Measurements from ENCODE around the gene TRPM8. TPM values are rescaled to one million over a fixed set of nuclear protein-coding genes. Genes with fewer than 3 reads are reported as not detected.

Gene TRPM8
- polyA plus RNA-seq, 4 donors: 0.18 TPM; not detected in 3

- Histone ChIP-seq H3K9me3 (ENCODE audit: control insufficient read depth in 2 of 2, insufficient read depth in 1 of 2, low read depth in 1 of 2, low read length in 1 of 2) (no peaks in the 10 kb centered on the region), H3K4me3 (ENCODE audit: low read depth in 1 of 3, low read length in 3 of 3) (no peak overlapping the region), H3K27ac (ENCODE audit: low read depth in 1 of 3, low read length in 2 of 3) (no peak overlapping the region), H3K36me3 (ENCODE audit: control insufficient read depth in 3 of 3, insufficient read depth in 2 of 3, low read depth in 1 of 3, low read length in 3 of 3) (no peaks in the 10 kb centered on the region), H3K4me1 (ENCODE audit: control insufficient read depth in 3 of 3, insufficient read depth in 2 of 3, low read depth in 1 of 3, low read length in 2 of 3) (no peaks in the 10 kb centered on the region), H3K27me3 (ENCODE audit: control insufficient read depth in 3 of 3, insufficient read depth in 3 of 3, low read length in 3 of 3) (no peaks in the 10 kb centered on the region)
- 84 to 95% (median 90%) methylated on average over 4 of the region's 4 CpGs for WGBS, 3 donors
- FAIRE-seq: no peak
- no peak for DNase-seq
Observed at GRCh38 chr2:233942731-233943130, 25.6 kb downstream of the TRPM8 start.

DNA sequence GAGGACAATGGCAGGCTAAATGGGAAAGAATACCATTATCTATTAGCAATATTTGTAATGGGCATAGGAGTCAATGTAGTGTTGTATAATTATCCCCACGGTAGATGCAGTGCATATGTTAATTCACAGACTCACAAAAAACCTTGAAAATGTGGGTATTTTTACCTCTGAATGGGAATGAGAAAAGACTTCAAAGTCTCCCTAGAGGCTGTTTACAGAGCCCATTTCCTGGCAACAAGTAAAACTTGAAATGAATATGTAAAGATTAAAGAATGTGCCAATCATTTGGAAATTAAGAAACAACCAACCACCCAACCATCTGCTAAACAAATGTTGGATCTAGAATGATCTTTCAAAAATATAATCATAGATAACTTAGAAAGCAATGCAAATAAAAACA is 27.1 kb downstream of the TRPM8 start:
- Histone ChIP-seq H3K27ac (ENCODE audit: low read depth in 1 of 3, low read length in 2 of 3) (no peak overlapping the region), H3K27me3 (ENCODE audit: control insufficient read depth in 3 of 3, insufficient read depth in 3 of 3, low read length in 3 of 3) (no peaks in the 10 kb centered on the region), H3K9me3 (ENCODE audit: control insufficient read depth in 2 of 2, insufficient read depth in 1 of 2, low read depth in 1 of 2, low read length in 1 of 2) (no peaks in the 10 kb centered on the region), H3K4me1 (ENCODE audit: control insufficient read depth in 3 of 3, insufficient read depth in 2 of 3, low read depth in 1 of 3, low read length in 2 of 3) (no peaks in the 10 kb centered on the region), H3K4me3 (ENCODE audit: low read depth in 1 of 3, low read length in 3 of 3) (no peak overlapping the region), H3K36me3 (ENCODE audit: control insufficient read depth in 3 of 3, insufficient read depth in 2 of 3, low read depth in 1 of 3, low read length in 3 of 3) (no peaks in the 10 kb centered on the region)
- DNase-seq (no peak), FAIRE-seq (no peak)
- 81 to 89% (median 84%) methylated on average over 1 of the region's 1 CpG for WGBS, 3 donors

- no peak for DNase-seq
- Histone ChIP-seq H3K4me3 (ENCODE audit: low read depth in 1 of 3, low read length in 3 of 3) (no peak overlapping the region), H3K9me3 (ENCODE audit: control insufficient read depth in 2 of 2, insufficient read depth in 1 of 2, low read depth in 1 of 2, low read length in 1 of 2) (no peaks in the 10 kb centered on the region), H3K27ac (ENCODE audit: low read depth in 1 of 3, low read length in 2 of 3) (no peak overlapping the region), H3K4me1 (ENCODE audit: control insufficient read depth in 3 of 3, insufficient read depth in 2 of 3, low read depth in 1 of 3, low read length in 2 of 3) (no peaks in the 10 kb centered on the region), H3K36me3 (ENCODE audit: control insufficient read depth in 3 of 3, insufficient read depth in 2 of 3, low read depth in 1 of 3, low read length in 3 of 3) (no peaks in the 10 kb centered on the region), H3K27me3 (ENCODE audit: control insufficient read depth in 3 of 3, insufficient read depth in 3 of 3, low read length in 3 of 3) (no peaks in the 10 kb centered on the region)
- no peak for FAIRE-seq
- 56 to 81% (median 65%) methylated on average over 1 of the region's 1 CpG for WGBS, 3 donors
Observed at GRCh38 chr2:233944722-233945121, 27.5 kb downstream of the TRPM8 start.

DNA sequence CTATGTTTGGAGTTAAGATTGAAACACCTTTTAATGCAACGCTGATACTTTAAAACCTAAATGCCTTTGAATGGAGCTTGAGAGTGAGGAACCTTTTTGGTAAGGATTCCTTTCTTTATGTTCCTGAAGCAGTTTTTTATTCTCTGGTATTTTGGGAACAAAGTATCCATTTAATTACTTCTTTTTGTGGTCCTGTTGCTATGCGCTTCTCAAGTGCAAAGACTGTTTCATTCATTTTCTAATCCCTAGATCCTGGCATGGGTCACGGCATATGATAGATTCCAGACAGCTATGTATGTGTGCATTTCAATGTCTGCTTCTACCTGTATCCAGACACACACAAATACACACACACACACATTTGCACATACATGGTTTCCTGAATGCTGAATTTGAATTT is 28.0 kb downstream of the TRPM8 start:
- 89 to 92% (median 91%) methylated on average over 3 of the region's 3 CpGs for WGBS, 3 donors

GRCh38 chr2:233950078-233950825 is 33.1 kb downstream of the TRPM8 start:
- Histone ChIP-seq H3K9me3 (ENCODE audit: control insufficient read depth in 2 of 2, insufficient read depth in 1 of 2, low read depth in 1 of 2, low read length in 1 of 2) (no peaks in the 10 kb centered on the region), H3K4me1 (ENCODE audit: control insufficient read depth in 3 of 3, insufficient read depth in 2 of 3, low read depth in 1 of 3, low read length in 2 of 3) (no peaks in the 10 kb centered on the region), H3K27ac (ENCODE audit: low read depth in 1 of 3, low read length in 2 of 3) (no peak overlapping the region), H3K36me3 (ENCODE audit: control insufficient read depth in 3 of 3, insufficient read depth in 2 of 3, low read depth in 1 of 3, low read length in 3 of 3) (no peaks in the 10 kb centered on the region), H3K4me3 (ENCODE audit: low read depth in 1 of 3, low read length in 3 of 3) (no peak overlapping the region), H3K27me3 (ENCODE audit: control insufficient read depth in 3 of 3, insufficient read depth in 3 of 3, low read length in 3 of 3) (no peaks in the 10 kb centered on the region)
- 80 to 87% (median 81%) methylated on average over 13 of the region's 13 CpGs for WGBS, 3 donors
- FAIRE-seq (no peak), DNase-seq (no peak)

More for the DNA sequence above, 28.0 kb downstream of the TRPM8 start:
- no peaks in the 10 kb centered on the region for H3K9me3 ChIP-seq (ENCODE audit: control insufficient read depth in 2 of 2, insufficient read depth in 1 of 2, low read depth in 1 of 2, low read length in 1 of 2)
- no peaks in the 10 kb centered on the region for H3K4me1 ChIP-seq (ENCODE audit: control insufficient read depth in 3 of 3, insufficient read depth in 2 of 3, low read depth in 1 of 3, low read length in 2 of 3)
- H3K4me3 ChIP-seq (ENCODE audit: low read depth in 1 of 3, low read length in 3 of 3): no peak overlapping the region
- FAIRE-seq (no peak), DNase-seq (no peak)
- H3K27me3 ChIP-seq (ENCODE audit: control insufficient read depth in 3 of 3, insufficient read depth in 3 of 3, low read length in 3 of 3): no peaks in the 10 kb centered on the region
- H3K36me3 ChIP-seq (ENCODE audit: control insufficient read depth in 3 of 3, insufficient read depth in 2 of 3, low read depth in 1 of 3, low read length in 3 of 3): no peaks in the 10 kb centered on the region
- H3K27ac ChIP-seq (ENCODE audit: low read depth in 1 of 3, low read length in 2 of 3): no peak overlapping the region

- H3K4me1 ChIP-seq (ENCODE audit: control insufficient read depth in 3 of 3, insufficient read depth in 2 of 3, low read depth in 1 of 3, low read length in 2 of 3): no peaks in the 10 kb centered on the region
- WGBS, 3 donors: 61 to 72% (median 61%) methylated on average over 7 of the region's 7 CpGs
- DNase-seq (no peak), FAIRE-seq (no peak)
- no peak overlapping the region for H3K4me3 ChIP-seq (ENCODE audit: low read depth in 1 of 3, low read length in 3 of 3)
- peaks cover 0 to 4% (median 0%) of the 10 kb centered on the region in 3 donors for H3K27me3 ChIP-seq (ENCODE audit: control insufficient read depth in 3 of 3, insufficient read depth in 3 of 3, low read length in 3 of 3)
- no peak overlapping the region for H3K27ac ChIP-seq (ENCODE audit: low read depth in 1 of 3, low read length in 2 of 3)
- no peaks in the 10 kb centered on the region for H3K36me3 ChIP-seq (ENCODE audit: control insufficient read depth in 3 of 3, insufficient read depth in 2 of 3, low read depth in 1 of 3, low read length in 3 of 3)
- H3K9me3 ChIP-seq (ENCODE audit: control insufficient read depth in 2 of 2, insufficient read depth in 1 of 2, low read depth in 1 of 2, low read length in 1 of 2): no peaks in the 10 kb centered on the region
Observed at GRCh38 chr2:233952335-233952734, 35.2 kb downstream of the TRPM8 start.

- FAIRE-seq: no peak
- WGBS, 3 donors: 54 to 57% (median 57%) methylated on average over 7 of the region's 7 CpGs
Observed at GRCh38 chr2:233953087-233953801, 36.1 kb downstream of the TRPM8 start.

DNA sequence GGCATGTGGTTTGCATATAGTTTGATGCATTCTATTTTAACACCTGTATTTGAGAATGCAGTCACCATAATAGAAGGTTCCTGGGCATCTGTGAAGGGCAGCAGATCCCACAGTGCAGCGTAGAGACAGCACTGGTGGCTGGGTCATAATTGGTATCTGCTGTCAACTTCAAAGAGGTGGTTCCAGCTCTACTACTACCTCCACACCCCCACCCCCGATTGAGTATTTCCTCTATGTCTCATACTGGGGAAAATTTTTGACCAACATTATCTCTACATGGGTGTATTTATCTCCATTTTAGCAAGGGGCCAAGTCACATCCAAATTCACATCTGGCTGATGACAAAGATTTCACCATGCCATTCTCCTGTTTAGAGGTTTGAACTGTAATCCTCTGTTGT is 43.0 kb downstream of the TRPM8 start:
- H3K27ac ChIP-seq (ENCODE audit: low read depth in 1 of 3, low read length in 2 of 3): no peak overlapping the region
- no peak overlapping the region for H3K4me3 ChIP-seq (ENCODE audit: low read depth in 1 of 3, low read length in 3 of 3)
- no peak for DNase-seq
- H3K36me3 ChIP-seq (ENCODE audit: control insufficient read depth in 3 of 3, insufficient read depth in 2 of 3, low read depth in 1 of 3, low read length in 3 of 3): no peaks in the 10 kb centered on the region
- WGBS, 3 donors: 78 to 88% (median 81%) methylated on average over 2 of the region's 2 CpGs
- FAIRE-seq: no peak
- H3K9me3 ChIP-seq (ENCODE audit: control insufficient read depth in 2 of 2, insufficient read depth in 1 of 2, low read depth in 1 of 2, low read length in 1 of 2): no peaks in the 10 kb centered on the region
- no peaks in the 10 kb centered on the region for H3K4me1 ChIP-seq (ENCODE audit: control insufficient read depth in 3 of 3, insufficient read depth in 2 of 3, low read depth in 1 of 3, low read length in 2 of 3)
- H3K27me3 ChIP-seq (ENCODE audit: control insufficient read depth in 3 of 3, insufficient read depth in 3 of 3, low read length in 3 of 3): peaks cover 0 to 4% (median 2%) of the 10 kb centered on the region in 3 donors

More at GRCh38 chr2:233953087-233953801, 36.1 kb downstream of the TRPM8 start:
- H3K4me3 ChIP-seq (ENCODE audit: low read depth in 1 of 3, low read length in 3 of 3): no peak overlapping the region
- H3K27me3 ChIP-seq (ENCODE audit: control insufficient read depth in 3 of 3, insufficient read depth in 3 of 3, low read length in 3 of 3): peaks cover 0 to 4% (median 0%) of the 10 kb centered on the region in 3 donors
- H3K27ac ChIP-seq (ENCODE audit: low read depth in 1 of 3, low read length in 2 of 3): no peak overlapping the region
- DNase-seq: no peak
- no peaks in the 10 kb centered on the region for H3K9me3 ChIP-seq (ENCODE audit: control insufficient read depth in 2 of 2, insufficient read depth in 1 of 2, low read depth in 1 of 2, low read length in 1 of 2)
- H3K4me1 ChIP-seq (ENCODE audit: control insufficient read depth in 3 of 3, insufficient read depth in 2 of 3, low read depth in 1 of 3, low read length in 2 of 3): no peaks in the 10 kb centered on the region
- H3K36me3 ChIP-seq (ENCODE audit: control insufficient read depth in 3 of 3, insufficient read depth in 2 of 3, low read depth in 1 of 3, low read length in 3 of 3): no peaks in the 10 kb centered on the region
